ENCODE data around the gene PTPRD.

PTPRD gene

GRCh38 chr9:10048994-10049393 is 563.8 kb downstream of the PTPRD start:
- H3K9me3 Mint-ChIP-seq: no peaks in the 10 kb centered on the region
- H3K27ac Mint-ChIP-seq: no peak overlapping the region
- no peaks in the 10 kb centered on the region for H3K36me3 Mint-ChIP-seq (ENCODE audit: low read depth)
- no peak overlapping the region for H3K4me3 Mint-ChIP-seq
- H3K27me3 Mint-ChIP-seq: no peaks in the 10 kb centered on the region
- H3K4me1 Mint-ChIP-seq (ENCODE audit: low read depth): no peaks in the 10 kb centered on the region

GRCh38 chr9:10045598-10045997 is 567.2 kb downstream of the PTPRD start:
- H3K9me3 Mint-ChIP-seq: no peaks in the 10 kb centered on the region
- H3K4me3 Mint-ChIP-seq: no peak overlapping the region
- no peaks in the 10 kb centered on the region for H3K36me3 Mint-ChIP-seq (ENCODE audit: low read depth)
- no peaks in the 10 kb centered on the region for H3K4me1 Mint-ChIP-seq (ENCODE audit: low read depth)
- H3K27me3 Mint-ChIP-seq: no peaks in the 10 kb centered on the region
- no peak overlapping the region for H3K27ac Mint-ChIP-seq

- no peaks in the 10 kb centered on the region for H3K9me3 Mint-ChIP-seq
- no peaks in the 10 kb centered on the region for H3K36me3 Mint-ChIP-seq (ENCODE audit: low read depth)
- no peaks in the 10 kb centered on the region for H3K4me1 Mint-ChIP-seq (ENCODE audit: low read depth)
- no peaks in the 10 kb centered on the region for H3K27me3 Mint-ChIP-seq
- no peak overlapping the region for H3K27ac Mint-ChIP-seq
- no peak overlapping the region for H3K4me3 Mint-ChIP-seq
Observed at GRCh38 chr9:10041726-10042229, 571.0 kb downstream of the PTPRD start.

- Mint-ChIP-seq H3K4me1 (ENCODE audit: low read depth) (no peaks in the 10 kb centered on the region), H3K4me3 (no peak overlapping the region), H3K9me3 (peaks cover 5% of the 10 kb centered on the region), H3K27ac (no peak overlapping the region), H3K27me3 (no peaks in the 10 kb centered on the region), H3K36me3 (ENCODE audit: low read depth) (no peaks in the 10 kb centered on the region)
Observed at GRCh38 chr9:10036095-10036494, 576.7 kb downstream of the PTPRD start.

- H3K36me3 Mint-ChIP-seq (ENCODE audit: low read depth): no peaks in the 10 kb centered on the region
- H3K27ac Mint-ChIP-seq: no peak overlapping the region
- H3K9me3 Mint-ChIP-seq: peaks cover 5% of the 10 kb centered on the region
- no peaks in the 10 kb centered on the region for H3K4me1 Mint-ChIP-seq (ENCODE audit: low read depth)
- H3K4me3 Mint-ChIP-seq: no peak overlapping the region
- H3K27me3 Mint-ChIP-seq: no peaks in the 10 kb centered on the region
Observed at GRCh38 chr9:10032166-10032565, 580.6 kb downstream of the PTPRD start.

GRCh38 chr9:10026443-10026984 is 586.3 kb downstream of the PTPRD start:
- no peaks in the 10 kb centered on the region for H3K4me1 Mint-ChIP-seq (ENCODE audit: low read depth)
- no peaks in the 10 kb centered on the region for H3K36me3 Mint-ChIP-seq (ENCODE audit: low read depth)
- no peaks in the 10 kb centered on the region for H3K27me3 Mint-ChIP-seq
- no peak overlapping the region for H3K27ac Mint-ChIP-seq
- H3K9me3 Mint-ChIP-seq: no peaks in the 10 kb centered on the region
- H3K4me3 Mint-ChIP-seq: no peak overlapping the region

GRCh38 chr9:10015755-10016154 is 597.0 kb downstream of the PTPRD start:
- no peak overlapping the region for H3K4me3 Mint-ChIP-seq
- H3K9me3 Mint-ChIP-seq: no peaks in the 10 kb centered on the region
- no peaks in the 10 kb centered on the region for H3K4me1 Mint-ChIP-seq (ENCODE audit: low read depth)
- no peaks in the 10 kb centered on the region for H3K36me3 Mint-ChIP-seq (ENCODE audit: low read depth)
- no peak overlapping the region for H3K27ac Mint-ChIP-seq
- H3K27me3 Mint-ChIP-seq: no peaks in the 10 kb centered on the region

GRCh38 chr9:10014889-10015288 is 597.9 kb downstream of the PTPRD start:
- no peak overlapping the region for H3K4me3 Mint-ChIP-seq
- H3K4me1 Mint-ChIP-seq (ENCODE audit: low read depth): no peaks in the 10 kb centered on the region
- H3K36me3 Mint-ChIP-seq (ENCODE audit: low read depth): no peaks in the 10 kb centered on the region
- no peaks in the 10 kb centered on the region for H3K9me3 Mint-ChIP-seq
- no peaks in the 10 kb centered on the region for H3K27me3 Mint-ChIP-seq
- H3K27ac Mint-ChIP-seq: no peak overlapping the region

- no peak overlapping the region for H3K4me3 Mint-ChIP-seq
- no peak overlapping the region for H3K27ac Mint-ChIP-seq
- no peaks in the 10 kb centered on the region for H3K9me3 Mint-ChIP-seq
- no peaks in the 10 kb centered on the region for H3K27me3 Mint-ChIP-seq
- H3K36me3 Mint-ChIP-seq (ENCODE audit: low read depth): no peaks in the 10 kb centered on the region
- no peaks in the 10 kb centered on the region for H3K4me1 Mint-ChIP-seq (ENCODE audit: low read depth)
Observed at GRCh38 chr9:10009401-10009800, 603.4 kb downstream of the PTPRD start.

GRCh38 chr9:10008101-10008799 is 604.6 kb downstream of the PTPRD start:
- no peaks in the 10 kb centered on the region for H3K4me1 Mint-ChIP-seq (ENCODE audit: low read depth)
- H3K36me3 Mint-ChIP-seq (ENCODE audit: low read depth): no peaks in the 10 kb centered on the region
- H3K9me3 Mint-ChIP-seq: no peaks in the 10 kb centered on the region

GRCh38 chr9:10007356-10007755 is 605.4 kb downstream of the PTPRD start:
- Mint-ChIP-seq H3K9me3 (no peaks in the 10 kb centered on the region), H3K27me3 (no peaks in the 10 kb centered on the region)

More at GRCh38 chr9:10008101-10008799, 604.6 kb downstream of the PTPRD start:
- H3K27ac Mint-ChIP-seq: no peak overlapping the region
- H3K27me3 Mint-ChIP-seq: no peaks in the 10 kb centered on the region
- no peak overlapping the region for H3K4me3 Mint-ChIP-seq

GRCh38 chr9:10005206-10005605 is 607.6 kb downstream of the PTPRD start:
- Mint-ChIP-seq H3K9me3 (no peaks in the 10 kb centered on the region), H3K4me3 (no peak overlapping the region), H3K27me3 (no peaks in the 10 kb centered on the region), H3K4me1 (ENCODE audit: low read depth) (no peaks in the 10 kb centered on the region), H3K36me3 (ENCODE audit: low read depth) (no peaks in the 10 kb centered on the region), H3K27ac (no peak overlapping the region)

More at GRCh38 chr9:10007356-10007755, 605.4 kb downstream of the PTPRD start:
- Mint-ChIP-seq H3K4me3 (no peak overlapping the region), H3K27ac (no peak overlapping the region), H3K36me3 (ENCODE audit: low read depth) (no peaks in the 10 kb centered on the region), H3K4me1 (ENCODE audit: low read depth) (no peaks in the 10 kb centered on the region)

- Mint-ChIP-seq H3K27me3 (no peaks in the 10 kb centered on the region), H3K4me1 (ENCODE audit: low read depth) (no peaks in the 10 kb centered on the region), H3K4me3 (no peak overlapping the region), H3K27ac (no peak overlapping the region), H3K36me3 (ENCODE audit: low read depth) (no peaks in the 10 kb centered on the region), H3K9me3 (peaks cover 4% of the 10 kb centered on the region)
Observed at GRCh38 chr9:10003047-10003446, 609.8 kb downstream of the PTPRD start.

- peaks cover 4% of the 10 kb centered on the region for H3K9me3 Mint-ChIP-seq
- no peak overlapping the region for H3K4me3 Mint-ChIP-seq
- H3K4me1 Mint-ChIP-seq (ENCODE audit: low read depth): no peaks in the 10 kb centered on the region
- H3K27ac Mint-ChIP-seq: no peak overlapping the region
- no peaks in the 10 kb centered on the region for H3K27me3 Mint-ChIP-seq
- no peaks in the 10 kb centered on the region for H3K36me3 Mint-ChIP-seq (ENCODE audit: low read depth)
Observed at GRCh38 chr9:10000669-10001068, 612.1 kb downstream of the PTPRD start.

GRCh38 chr9:9998491-9999287 is 614.1 kb downstream of the PTPRD start:
- Mint-ChIP-seq H3K4me3 (no peak overlapping the region), H3K36me3 (ENCODE audit: low read depth) (no peaks in the 10 kb centered on the region), H3K27me3 (no peaks in the 10 kb centered on the region), H3K9me3 (peaks cover 4% of the 10 kb centered on the region), H3K27ac (no peak overlapping the region), H3K4me1 (ENCODE audit: low read depth) (no peaks in the 10 kb centered on the region)
